IPS DF 6.9 (cell line): ENCODE data around the gene ZNF69.
"Not testable (repeated sequence)": the region's sequence is repeated elsewhere in the genome, so short reads cannot be mapped to it uniquely, and the experiment has no call there.

ENCODE experiments used
- DNase-seq: peaks from one replicate; pipeline ENCODE4 v3.0.0-alpha.2; 2013; ENCODE audit warnings: low read depth, low spot score
- H3K27ac ChIP-seq: one replicate; pipeline ENCODE4 v1.5.1; 2013; ENCODE audit warnings: low read length, control low read depth
- H3K27me3 ChIP-seq: 2 replicates; pipeline ENCODE4 v1.6.1; 2013; ENCODE audit warnings: mild to moderate bottlenecking, low read length; ENCODE audit not compliant: control insufficient read depth, insufficient read depth
- H3K36me3 ChIP-seq: 2 replicates; pipeline ENCODE4 v1.6.1; 2013; ENCODE audit warnings: low read length; ENCODE audit not compliant: control insufficient read depth, insufficient read depth
- H3K4me1 ChIP-seq: 2 replicates; pipeline ENCODE4 v1.6.1; 2013; ENCODE audit warnings: low read length; ENCODE audit not compliant: control insufficient read depth, insufficient read depth
- H3K4me3 ChIP-seq: 2 replicates; pipeline ENCODE4 v1.5.1; 2013; ENCODE audit warnings: mild to moderate bottlenecking, low read length
- H3K9me3 ChIP-seq: 2 replicates; pipeline ENCODE4 v1.6.1; 2013; ENCODE audit warnings: low read length, inconsistent platforms; ENCODE audit not compliant: control insufficient read depth, insufficient read depth
- WGBS: extraction: QIAGEN DNeasy Blood & Tissue Kit; methylation state at CpG from one replicate; pipeline ENCODE4 v1.1.7; 2013; ENCODE audit warnings: mixed read lengths, missing lambda C conversion rate; ENCODE audit not compliant: insufficient read length, insufficient coverage; 5-methylcytosine and 5-hydroxymethylcytosine counted together

The ZNF69 gene

GRCh38 chr19:11887611-11888531, at the start of gene ZNF69:
Gene ZNF69, plus strand, starts transcription at chr19:11887782. Its CDS starts 142 bp downstream, at chr19:11887924.
- H3K27ac ChIP-seq: no peak within 1 kb of the TSS
- H3K4me3 ChIP-seq: peak within 1 kb of the TSS; percentile 60
- DNase-seq: peak; percentile 92
- H3K36me3 ChIP-seq: no peaks in the 10 kb centered on the region
- no CpG with 5 or more reads among the region's 56 CpGs for WGBS
- no peaks in the 10 kb centered on the region for H3K9me3 ChIP-seq
- H3K27me3 ChIP-seq: no peaks in the 10 kb centered on the region
- peaks cover 3% of the 10 kb centered on the region; the same call in 1 of the 2 replicates for H3K4me1 ChIP-seq

DNA sequence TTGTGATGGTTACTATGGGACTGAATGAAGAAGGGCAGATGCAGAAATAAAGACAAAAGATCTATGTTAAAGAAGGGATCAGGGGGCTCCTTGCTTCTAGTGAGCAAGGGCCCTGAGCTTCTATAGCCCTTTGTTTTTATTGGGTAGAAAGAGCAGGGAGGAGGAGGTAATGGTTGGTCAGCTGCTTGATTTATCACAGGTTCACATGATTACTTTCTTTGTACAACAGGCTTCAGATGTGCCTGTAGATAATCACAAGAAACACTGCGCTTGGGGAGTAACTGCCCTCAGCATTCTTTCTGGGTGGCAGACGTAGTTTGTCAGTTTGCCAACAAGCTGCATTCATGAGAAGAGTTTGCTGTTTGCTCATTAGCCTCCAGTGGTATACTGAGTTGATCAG, 43.9 kb upstream of the ZNF69 start:
- DNase-seq: no peak
- Histone ChIP-seq H3K27ac (no peak overlapping the region), H3K36me3 (no peaks in the 10 kb centered on the region), H3K9me3 (no peaks in the 10 kb centered on the region; the same call in 1 of the 2 replicates), H3K27me3 (no peaks in the 10 kb centered on the region), H3K4me3 (no peak overlapping the region), H3K4me1 (no peaks in the 10 kb centered on the region)
- no CpG with 5 or more reads among the region's 2 CpGs for whole genome bisulfite sequencing

DNA sequence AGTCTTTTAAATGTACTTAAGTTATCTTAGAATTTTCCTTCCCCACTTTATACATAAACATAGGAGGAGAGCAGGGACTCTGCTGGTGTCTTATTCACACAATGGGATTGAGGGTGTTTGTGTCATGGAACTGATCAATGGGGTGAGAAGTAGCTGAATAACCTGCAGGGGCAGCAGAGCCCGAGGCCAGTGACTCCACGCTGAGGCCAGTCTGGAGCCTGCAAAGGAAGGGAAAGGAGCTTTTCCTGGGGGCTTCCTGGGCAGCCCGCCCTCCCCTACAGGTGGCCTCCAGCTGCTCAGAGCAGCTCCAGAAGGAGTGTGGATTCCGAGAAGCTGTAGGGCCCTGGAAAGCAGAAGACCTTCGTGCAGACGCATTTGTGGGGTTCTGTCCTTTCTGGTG, 40.0 kb upstream of the ZNF69 start:
- no CpG with 5 or more reads among the region's 6 CpGs for WGBS
- not testable (repeated sequence) for H3K4me1 ChIP-seq, H3K9me3 ChIP-seq, DNase-seq, H3K36me3 ChIP-seq, H3K27me3 ChIP-seq, H3K27ac ChIP-seq, H3K4me3 ChIP-seq

GRCh38 chr19:11848200-11848593, 39.4 kb upstream of the ZNF69 start:
- Histone ChIP-seq H3K36me3 (no peaks in the 10 kb centered on the region), H3K27ac (no peak overlapping the region), H3K27me3 (no peaks in the 10 kb centered on the region), H3K4me3 (no peak overlapping the region), H3K9me3 (no peaks in the 10 kb centered on the region; the same call in 1 of the 2 replicates), H3K4me1 (no peaks in the 10 kb centered on the region)
- DNase-seq: no peak
- WGBS: no CpG with 5 or more reads among the region's 11 CpGs

GRCh38 chr19:11848594-11849469, 38.8 kb upstream of the ZNF69 start, which contains the start of gene ZNF439:
Gene ZNF439, plus strand, starts transcription at chr19:11848726. Its CDS starts 142 bp downstream, at chr19:11848868.
- Histone ChIP-seq H3K4me3 (no peak within 1 kb of the TSS), H3K27ac (no peak within 1 kb of the TSS), H3K27me3 (no peaks in the 10 kb centered on the region), H3K36me3 (no peaks in the 10 kb centered on the region), H3K9me3 (no peaks in the 10 kb centered on the region; the same call in 1 of the 2 replicates), H3K4me1 (no peaks in the 10 kb centered on the region)
- DNase-seq: peak; percentile 11
- WGBS: no CpG with 5 or more reads among the region's 59 CpGs

- H3K4me3 ChIP-seq: not testable (repeated sequence)
Measured at GRCh38 chr19:11850289-11850688, 37.3 kb upstream of the ZNF69 start.

GRCh38 chr19:11853358-11853757, 34.2 kb upstream of the ZNF69 start:
- H3K9me3 ChIP-seq: peaks cover 1% of the 10 kb centered on the region; the same call in 1 of the 2 replicates
- H3K27me3 ChIP-seq: no peaks in the 10 kb centered on the region
- H3K27ac ChIP-seq: no peak overlapping the region
- WGBS: no CpG with 5 or more reads among the region's 3 CpGs
- no peak for DNase-seq
- H3K36me3 ChIP-seq: no peaks in the 10 kb centered on the region
- no peak overlapping the region for H3K4me3 ChIP-seq
- H3K4me1 ChIP-seq: no peaks in the 10 kb centered on the region

More at GRCh38 chr19:11850289-11850688, 37.3 kb upstream of the ZNF69 start:
- not testable (repeated sequence) for H3K4me1 ChIP-seq, H3K36me3 ChIP-seq, H3K9me3 ChIP-seq, DNase-seq, H3K27me3 ChIP-seq, H3K27ac ChIP-seq
- WGBS: no CpG with 5 or more reads among the region's 4 CpGs

- Histone ChIP-seq H3K36me3 (no peaks in the 10 kb centered on the region), H3K4me1 (no peaks in the 10 kb centered on the region), H3K9me3 (peaks cover 1% of the 10 kb centered on the region; the same call in 1 of the 2 replicates), H3K27me3 (no peaks in the 10 kb centered on the region), H3K27ac (no peak overlapping the region), H3K4me3 (no peak overlapping the region)
- no peak for DNase-seq
- WGBS: no CpG with 5 or more reads among the region's 12 CpGs
Measured at GRCh38 chr19:11856596-11857250, 30.9 kb upstream of the ZNF69 start.

- H3K27me3 ChIP-seq: no peaks in the 10 kb centered on the region
- no CpG with 5 or more reads among the region's 7 CpGs for WGBS
- H3K4me1 ChIP-seq: no peaks in the 10 kb centered on the region
- peaks cover 1% of the 10 kb centered on the region; the same call in 1 of the 2 replicates for H3K9me3 ChIP-seq
- no peaks in the 10 kb centered on the region for H3K36me3 ChIP-seq
- H3K27ac ChIP-seq: no peak overlapping the region
- no peak for DNase-seq
- H3K4me3 ChIP-seq: no peak overlapping the region
Measured at GRCh38 chr19:11860721-11861120, 26.9 kb upstream of the ZNF69 start.

DNA sequence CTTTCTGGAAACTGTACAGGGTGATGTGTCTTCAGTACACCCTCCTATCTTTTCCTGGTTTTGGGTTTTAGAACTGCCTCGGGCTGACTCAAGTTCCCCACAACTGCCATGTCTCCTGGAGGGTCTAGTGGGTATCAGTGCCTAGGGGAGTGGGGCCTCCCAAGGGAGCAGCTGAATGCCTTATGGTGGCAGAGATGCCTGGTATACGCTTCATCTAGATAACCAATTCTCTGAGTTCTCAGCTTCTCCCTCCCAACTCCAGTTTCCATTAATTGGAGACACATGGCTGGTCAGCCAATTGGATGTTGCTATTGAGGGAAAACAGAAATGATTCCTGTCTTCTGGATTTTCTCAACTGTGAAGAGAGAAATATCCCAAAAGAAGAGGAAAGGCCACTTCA, 26.3 kb upstream of the ZNF69 start:
- Histone ChIP-seq H3K27ac (no peak overlapping the region), H3K4me3 (no peak overlapping the region), H3K9me3 (0 out of 2 replicates have a peak, but pooled peaks cover 1% of the 10 kb centered on the region), H3K27me3 (no peaks in the 10 kb centered on the region), H3K36me3 (no peaks in the 10 kb centered on the region), H3K4me1 (no peaks in the 10 kb centered on the region)
- no peak for DNase-seq
- no CpG with 5 or more reads among the region's 2 CpGs for WGBS
